ENCODE results near the gene CYBA. TPM values are rescaled to one million over a fixed set of nuclear protein-coding genes. Genes with fewer than 3 reads are reported as not detected.
A peak's percentile ranks its signal among the peaks of the same experiment; 100 is the strongest.

CYBA gene
- total RNA-seq, 2 experiments from 2014 or later = 359 to 601 TPM

GRCh38 chr16:88693420-88694177, 42.7 kb upstream of the CYBA start:
- Histone ChIP-seq H2AFZ (ENCODE audit: low read length) (no peak overlapping the region), H3K27ac (ENCODE audit: low read depth, low read length, poor library complexity, severe bottlenecking) (no peak overlapping the region), H4K20me1 (ENCODE audit: insufficient read depth, low read length) (no peaks in the 10 kb centered on the region), H3K4me3 (ENCODE audit: low read depth, low read length, poor library complexity, severe bottlenecking) (no peak overlapping the region), H3K79me2 (ENCODE audit: insufficient read depth, low read depth, low read length) (no peaks in the 10 kb centered on the region), H3K9me3 (ENCODE audit: low read length) (no peaks in the 10 kb centered on the region), H3K9me2 (ENCODE audit: insufficient read depth, low read length) (no peaks in the 10 kb centered on the region), H3K4me1 (ENCODE audit: insufficient read depth, low read length, poor library complexity, severe bottlenecking) (peaks cover 25% of the 10 kb centered on the region), H3K36me3 (ENCODE audit: insufficient read depth, low read length) (peaks cover 11% of the 10 kb centered on the region; the same call in 1 of the 2 replicates), H3K4me2 (ENCODE audit: low read length) (no peak overlapping the region; the same call in 1 of the 2 replicates)
- ChIA-PET POLR2A (no interaction called here), CTCF (ENCODE audit: unreplicated experiment) (no interaction called here)
- intact Hi-C loops (cut with micrococcal nuclease; ENCODE audit: unreplicated experiment) = no loop called here
- no TSS peak for BruUV-seq (replicated peaks)
- TF ChIP-seq EZH2phosphoT487 (IDR thresholded peaks at IDR 0.05; ENCODE audit: borderline replicate concordance, low read depth, low read length) = no peak
- TF ChIP-seq CTCF (conservative IDR thresholded peaks at IDR 0.05; ENCODE audit: low read length) = no peak
- DNase-seq (ENCODE audit: low spot score) = peak; percentile 29

GRCh38 chr16:88692861-88693260, 42.0 kb upstream of the CYBA start:
- Histone ChIP-seq H3K27ac (ENCODE audit: low read depth, low read length, poor library complexity, severe bottlenecking) (no peak overlapping the region), H3K4me3 (ENCODE audit: low read depth, low read length, poor library complexity, severe bottlenecking) (no peak overlapping the region), H3K79me2 (ENCODE audit: insufficient read depth, low read depth, low read length) (no peaks in the 10 kb centered on the region), H3K4me2 (ENCODE audit: low read length) (no peak overlapping the region), H3K9me3 (ENCODE audit: low read length) (no peaks in the 10 kb centered on the region), H2AFZ (ENCODE audit: low read length) (no peak overlapping the region), H4K20me1 (ENCODE audit: insufficient read depth, low read length) (no peaks in the 10 kb centered on the region), H3K36me3 (ENCODE audit: insufficient read depth, low read length) (peaks cover 3% of the 10 kb centered on the region; the same call in 1 of the 2 replicates), H3K9me2 (ENCODE audit: insufficient read depth, low read length) (no peaks in the 10 kb centered on the region), H3K4me1 (ENCODE audit: insufficient read depth, low read length, poor library complexity, severe bottlenecking) (peaks cover 20% of the 10 kb centered on the region)
- ChIA-PET CTCF (ENCODE audit: unreplicated experiment) (interaction anchor here (0.5 kb wide), 1 partner anchor 405 kb away, joined by 3 read pairs; no protein-coding TSS in a partner anchor), POLR2A (no interaction called here)
- no peak for DNase-seq (ENCODE audit: low spot score)
- intact Hi-C loops (cut with micrococcal nuclease; ENCODE audit: unreplicated experiment) = no loop called here
- BruUV-seq (replicated peaks) = no TSS peak
- TF ChIP-seq EZH2phosphoT487 (IDR thresholded peaks at IDR 0.05; ENCODE audit: borderline replicate concordance, low read depth, low read length) (no peak), CTCF (conservative IDR thresholded peaks at IDR 0.05; ENCODE audit: low read length) (no peak)

GRCh38 chr16:88691924-88692560, 41.2 kb upstream of the CYBA start:
- no TSS peak for BruUV-seq (replicated peaks)

More at GRCh38 chr16:88691924-88692560, 41.2 kb upstream of the CYBA start:
- intact Hi-C loops (cut with micrococcal nuclease; ENCODE audit: unreplicated experiment) = no loop called here
- Histone ChIP-seq H3K9me3 (ENCODE audit: low read length) (no peaks in the 10 kb centered on the region), H3K4me3 (ENCODE audit: low read depth, low read length, poor library complexity, severe bottlenecking) (no peak overlapping the region), H3K79me2 (ENCODE audit: insufficient read depth, low read depth, low read length) (no peaks in the 10 kb centered on the region), H4K20me1 (ENCODE audit: insufficient read depth, low read length) (no peaks in the 10 kb centered on the region), H3K36me3 (ENCODE audit: insufficient read depth, low read length) (no peaks in the 10 kb centered on the region), H2AFZ (ENCODE audit: low read length) (no peak overlapping the region), H3K27ac (ENCODE audit: low read depth, low read length, poor library complexity, severe bottlenecking) (no peak overlapping the region), H3K9me2 (ENCODE audit: insufficient read depth, low read length) (no peaks in the 10 kb centered on the region), H3K4me2 (ENCODE audit: low read length) (no peak overlapping the region), H3K4me1 (ENCODE audit: insufficient read depth, low read length, poor library complexity, severe bottlenecking) (peaks cover 22% of the 10 kb centered on the region)
- no peak for TF ChIP-seq EZH2phosphoT487 (IDR thresholded peaks at IDR 0.05; ENCODE audit: borderline replicate concordance, low read depth, low read length)
- TF ChIP-seq CTCF (conservative IDR thresholded peaks at IDR 0.05; ENCODE audit: low read length) = no peak
- no peak for DNase-seq (ENCODE audit: low spot score)
- ChIA-PET POLR2A (no interaction called here), CTCF (ENCODE audit: unreplicated experiment) (no interaction called here)
